ENCODE results near the gene MPP3.

The MPP3 gene

GRCh38 chr17:43860927-43861622 lies 28.1 kb upstream of the MPP3 start:
- no peak for TF ChIP-seq CTCF (IDR thresholded peaks at IDR 0.05; ENCODE audit: insufficient read depth, low read depth, low read length, missing control alignments)
- DNase-seq (ENCODE audit: low read depth): no peak
- H3K4me3 ChIP-seq (ENCODE audit: low read depth, low read length): no peak overlapping the region

- TF ChIP-seq CTCF (IDR thresholded peaks at IDR 0.05; ENCODE audit: insufficient read depth, low read depth, low read length, missing control alignments): no peak
- no peak overlapping the region for H3K4me3 ChIP-seq (ENCODE audit: low read depth, low read length)
- DNase-seq (ENCODE audit: low read depth): no peak
Observed at GRCh38 chr17:43860077-43860725, 27.3 kb upstream of the MPP3 start.

- no peak for DNase-seq (ENCODE audit: low read depth)
- no peak overlapping the region for H3K4me3 ChIP-seq (ENCODE audit: low read depth, low read length)
- TF ChIP-seq CTCF (IDR thresholded peaks at IDR 0.05; ENCODE audit: insufficient read depth, low read depth, low read length, missing control alignments): no peak
Observed at GRCh38 chr17:43857957-43858600, 25.1 kb upstream of the MPP3 start.

GRCh38 chr17:43857141-43857540 lies 24.2 kb upstream of the MPP3 start:
- no peak overlapping the region for H3K4me3 ChIP-seq (ENCODE audit: low read depth, low read length)
- DNase-seq (ENCODE audit: low read depth): no peak
- no peak for TF ChIP-seq CTCF (IDR thresholded peaks at IDR 0.05; ENCODE audit: insufficient read depth, low read depth, low read length, missing control alignments)

- H3K4me3 ChIP-seq (ENCODE audit: low read depth, low read length): no peak overlapping the region
- DNase-seq (ENCODE audit: low read depth): no peak
- no peak for TF ChIP-seq CTCF (IDR thresholded peaks at IDR 0.05; ENCODE audit: insufficient read depth, low read depth, low read length, missing control alignments)
Observed at GRCh38 chr17:43856141-43856540, 23.2 kb upstream of the MPP3 start.

GRCh38 chr17:43855061-43855460 lies 22.1 kb upstream of the MPP3 start:
- DNase-seq (ENCODE audit: low read depth): no peak
- no peak overlapping the region for H3K4me3 ChIP-seq (ENCODE audit: low read depth, low read length)
- no peak for TF ChIP-seq CTCF (IDR thresholded peaks at IDR 0.05; ENCODE audit: insufficient read depth, low read depth, low read length, missing control alignments)

Data from GM12865 (cell line).